Mesothelial cell of epicardium (in vitro differentiated cells): ENCODE results near the gene FILIP1L. TPM values are rescaled to one million over a fixed set of nuclear protein-coding genes. Genes with fewer than 3 reads are reported as not detected.

Experiments
- DNase-seq, 2 experiments: peaks; one replicate each; pipeline ENCODE4 v3.0.0; 2021; ENCODE audit warnings: low spot score in 2 of 2; ENCODE audit not compliant: unreplicated experiment in 2 of 2
- H3K27ac Mint-ChIP-seq: 2 replicates; pipeline ENCODE4 v1.8.0; 2021; ENCODE audit warnings: mixed read lengths
- H3K27me3 Mint-ChIP-seq: 2 replicates; pipeline ENCODE4 v1.8.0; 2021; ENCODE audit warnings: low read depth, mixed read lengths
- H3K36me3 Mint-ChIP-seq: 2 replicates; pipeline ENCODE4 v1.8.0; 2021; ENCODE audit warnings: mixed read lengths
- H3K4me1 Mint-ChIP-seq: 2 replicates; pipeline ENCODE4 v1.8.0; 2021; ENCODE audit warnings: mixed read lengths
- H3K4me3 Mint-ChIP-seq: 2 replicates; pipeline ENCODE4 v1.8.0; 2021; ENCODE audit warnings: mild to moderate bottlenecking, moderate library complexity, mixed read lengths
- H3K9me3 Mint-ChIP-seq: 2 replicates; pipeline ENCODE4 v1.8.0; 2021; ENCODE audit warnings: mixed read lengths
- CTCF ChIP-seq: fragments of 200-600 bp; sonication (generic); IDR thresholded peaks from one replicate; pipeline ENCODE4 v1.5.0; 2021; ENCODE audit warnings: antibody characterized with exemption; ENCODE audit not compliant: unreplicated experiment
- total RNA-seq: library from RNA; stranded (reverse); gene quantifications from 3 replicates; pipeline ENCODE4 v1.2.1, GENCODE V29; 2021

The FILIP1L gene
- 15.6 to 19.8 TPM (median 15.7 TPM) in 3 replicates for total RNA-seq

GRCh38 chr3:100114413-100115030 lies at the start of gene FILIP1L:
Gene FILIP1L, minus strand, starts transcription at chr3:100114501.
- Mint-ChIP-seq H3K9me3 (peaks cover 16% of the 10 kb centered on the region), H3K4me3 (no peak within 1 kb of the TSS), H3K27ac (no peak within 1 kb of the TSS), H3K27me3 (no peaks in the 10 kb centered on the region), H3K36me3 (no peaks in the 10 kb centered on the region), H3K4me1 (peaks cover 14% of the 10 kb centered on the region)
- no peak for TF ChIP-seq CTCF
- DNase-seq: no peak

GRCh38 chr3:100163787-100164186 lies 49.5 kb upstream of the FILIP1L start:
- H3K4me3 Mint-ChIP-seq: no peak overlapping the region
- H3K27ac Mint-ChIP-seq: no peak overlapping the region
- no peaks in the 10 kb centered on the region for H3K27me3 Mint-ChIP-seq
- DNase-seq: no peak
- peaks cover 25% of the 10 kb centered on the region for H3K4me1 Mint-ChIP-seq
- no peak for TF ChIP-seq CTCF
- peaks cover 7% of the 10 kb centered on the region for H3K36me3 Mint-ChIP-seq
- H3K9me3 Mint-ChIP-seq: no peaks in the 10 kb centered on the region

GRCh38 chr3:100160521-100160920 lies 46.2 kb upstream of the FILIP1L start:
- peaks cover 12% of the 10 kb centered on the region for H3K9me3 Mint-ChIP-seq
- TF ChIP-seq CTCF: no peak
- peaks cover 34% of the 10 kb centered on the region for H3K4me1 Mint-ChIP-seq
- H3K27ac Mint-ChIP-seq: no peak overlapping the region
- no peaks in the 10 kb centered on the region for H3K27me3 Mint-ChIP-seq
- no peak overlapping the region for H3K4me3 Mint-ChIP-seq
- H3K36me3 Mint-ChIP-seq: peaks cover 19% of the 10 kb centered on the region
- DNase-seq: no peak

- Mint-ChIP-seq H3K9me3 (peaks cover 19% of the 10 kb centered on the region), H3K4me3 (no peak overlapping the region), H3K27ac (peak overlapping the region; percentile 75), H3K4me1 (peaks cover 34% of the 10 kb centered on the region), H3K27me3 (no peaks in the 10 kb centered on the region), H3K36me3 (peaks cover 26% of the 10 kb centered on the region)
- TF ChIP-seq CTCF: no peak
- DNase-seq: no peak
These were observed 45.2 kb upstream of the FILIP1L start for GRCh38 chr3:100159331-100160153.

- TF ChIP-seq CTCF: no peak
- Mint-ChIP-seq H3K36me3 (peaks cover 26% of the 10 kb centered on the region), H3K27ac (peak overlapping the region; percentile 75), H3K9me3 (peaks cover 19% of the 10 kb centered on the region), H3K4me3 (no peak overlapping the region), H3K27me3 (no peaks in the 10 kb centered on the region), H3K4me1 (peaks cover 30% of the 10 kb centered on the region)
- no peak for DNase-seq
These were observed 44.6 kb upstream of the FILIP1L start for GRCh38 chr3:100158918-100159330.
